Measurements from ENCODE around the gene SYNE3.

The SYNE3 gene

GRCh38 chr14:95488376-95489213, 27.9 kb downstream of the SYNE3 start:
- no peak for DNase-seq

DNA sequence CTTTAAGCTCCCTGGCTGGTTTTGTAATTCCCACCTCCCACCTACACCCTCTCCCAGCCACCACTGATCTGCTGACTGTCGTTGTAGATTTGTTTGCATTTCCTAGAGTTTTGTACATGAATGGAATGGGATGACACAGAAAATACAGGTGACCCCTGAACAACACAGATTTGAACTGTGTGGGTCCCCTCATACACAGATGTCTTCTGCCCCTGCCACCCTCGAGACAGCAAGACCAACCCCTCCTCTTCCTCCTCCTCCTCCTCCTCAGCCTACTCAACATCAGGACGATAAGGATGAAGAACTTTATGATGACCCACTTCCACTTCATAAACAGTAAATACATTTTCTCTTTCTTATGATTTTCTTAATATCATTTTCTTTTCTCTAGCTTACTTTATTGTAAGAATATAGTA, 28.8 kb downstream of the SYNE3 start:
- DNase-seq = no peak

GRCh38 chr14:95486875-95487668, 29.4 kb downstream of the SYNE3 start:
- DNase-seq = no peak

DNA sequence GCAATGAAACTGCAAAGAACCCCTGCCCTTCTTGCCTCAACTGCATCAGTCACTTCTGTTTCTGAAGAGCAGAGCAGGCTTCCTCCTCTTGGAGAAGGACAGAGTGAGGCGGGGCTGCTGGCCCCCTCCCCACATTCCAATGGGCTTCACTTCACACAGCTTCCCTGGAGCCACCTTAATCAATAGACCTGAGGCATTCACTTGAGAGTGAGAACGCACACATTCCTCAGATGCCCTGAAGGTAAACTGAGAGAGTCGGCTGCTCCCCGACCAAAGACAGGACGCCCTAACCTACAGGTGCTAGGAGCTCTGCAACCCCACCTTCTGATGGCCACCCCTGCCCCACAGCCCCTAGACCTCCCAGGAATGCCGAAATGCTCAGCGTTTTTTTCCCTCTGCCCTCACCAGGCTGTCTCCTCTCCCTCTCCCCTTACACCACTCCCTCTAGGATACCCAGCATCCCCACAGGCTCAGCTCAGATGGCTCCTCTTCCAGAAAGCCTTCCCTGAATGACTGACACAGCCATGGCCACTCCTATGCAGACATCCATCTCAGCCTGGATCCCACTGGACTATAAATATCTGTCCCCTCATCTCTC, 31.1 kb downstream of the SYNE3 start:
- DNase-seq = no peak

DNA sequence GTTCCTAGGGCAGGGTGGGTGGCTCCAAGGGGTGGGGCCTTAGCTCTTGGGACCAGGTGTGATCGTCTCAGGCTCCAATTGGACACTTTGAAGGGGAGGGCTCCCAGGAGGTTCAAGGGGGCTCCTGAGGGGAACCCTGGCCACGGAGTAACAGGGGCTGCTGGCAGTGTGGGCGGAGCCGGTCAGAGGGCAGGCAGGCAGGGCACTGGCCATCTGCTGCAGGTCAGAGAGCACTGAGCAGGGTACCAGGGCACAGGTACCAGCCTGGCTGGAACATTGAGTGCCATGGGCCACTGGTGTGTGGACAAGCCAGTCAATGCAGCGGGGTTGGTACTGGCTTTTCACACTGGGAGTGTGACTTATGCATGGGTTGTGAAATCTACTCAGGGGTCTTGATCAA, 32.2 kb downstream of the SYNE3 start:
- DNase-seq = no peak

DNA sequence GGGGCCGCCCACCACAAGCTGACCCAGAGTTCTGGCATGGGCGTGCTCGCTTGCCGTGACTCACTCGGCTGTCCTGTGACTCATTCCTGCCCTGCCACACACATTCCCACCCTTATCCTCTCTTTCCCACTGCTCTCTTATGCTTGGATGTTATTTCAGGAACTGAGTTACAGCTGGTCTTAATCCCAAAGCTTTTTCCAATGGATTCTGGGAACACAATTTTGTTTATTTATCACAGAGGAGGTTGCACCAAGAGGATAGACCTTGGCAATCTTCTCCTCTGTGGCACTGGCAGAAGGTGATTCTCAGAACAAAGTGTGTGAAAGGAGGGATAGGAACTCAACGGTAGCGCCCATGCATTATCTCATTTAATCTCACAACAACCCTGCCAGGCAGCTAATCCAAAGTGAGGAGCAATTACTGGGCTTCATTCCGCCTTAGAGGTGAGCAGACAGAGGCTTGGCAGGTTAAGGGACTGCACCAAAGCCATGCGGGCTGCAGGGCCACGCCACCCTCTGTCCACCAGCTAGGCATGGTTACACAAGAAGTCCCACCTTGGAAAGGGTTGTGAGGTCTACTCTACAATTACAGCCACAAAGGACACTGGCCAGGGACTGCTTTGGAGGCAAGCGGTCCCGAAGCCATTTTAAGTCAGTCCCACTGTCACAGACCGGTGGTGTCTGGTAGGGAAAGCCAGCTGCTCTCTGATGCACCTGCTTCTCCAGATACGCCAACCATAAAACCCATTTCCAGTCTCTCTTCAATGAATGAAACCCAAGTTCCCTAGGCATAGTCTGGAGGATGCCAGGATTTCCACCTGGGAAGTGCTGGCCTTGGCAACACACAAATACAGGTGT, 32.9 kb downstream of the SYNE3 start:
- DNase-seq = no peak

DNA sequence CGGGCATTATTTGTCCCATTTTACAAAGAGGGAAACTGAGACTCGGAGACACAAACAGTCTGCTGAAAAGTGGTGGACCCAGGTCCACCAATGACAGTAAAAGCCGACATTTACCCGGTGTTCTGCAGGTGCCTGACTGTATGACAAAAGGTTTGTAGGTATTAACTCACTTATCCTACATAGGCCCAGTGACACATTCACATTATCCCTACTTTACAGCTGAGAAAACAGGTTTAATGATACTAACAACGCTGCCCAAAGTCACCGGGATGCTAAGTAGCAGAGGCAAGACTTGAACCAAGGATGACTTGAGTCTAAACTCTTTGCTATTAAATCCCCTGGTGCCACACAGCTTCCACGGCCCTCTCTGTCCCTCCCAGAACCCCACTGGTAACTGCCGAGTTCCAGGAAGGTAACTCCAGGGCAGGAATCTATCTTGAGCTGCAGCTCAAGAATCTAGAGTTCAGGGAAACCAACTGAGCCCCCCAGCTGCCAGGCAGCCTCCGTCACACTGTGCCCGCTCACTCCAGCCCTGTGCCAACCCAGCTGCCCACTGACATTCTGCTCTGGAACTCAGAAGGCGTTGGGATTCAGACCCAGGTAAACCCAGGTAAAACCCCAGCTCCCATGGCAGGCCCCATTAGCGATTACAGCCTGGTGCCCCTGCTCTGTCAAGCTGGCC, 33.7 kb downstream of the SYNE3 start:
- DNase-seq = no peak

- DNase-seq = no peak
Observed at GRCh38 chr14:95481391-95482022, 34.9 kb downstream of the SYNE3 start.

DNA sequence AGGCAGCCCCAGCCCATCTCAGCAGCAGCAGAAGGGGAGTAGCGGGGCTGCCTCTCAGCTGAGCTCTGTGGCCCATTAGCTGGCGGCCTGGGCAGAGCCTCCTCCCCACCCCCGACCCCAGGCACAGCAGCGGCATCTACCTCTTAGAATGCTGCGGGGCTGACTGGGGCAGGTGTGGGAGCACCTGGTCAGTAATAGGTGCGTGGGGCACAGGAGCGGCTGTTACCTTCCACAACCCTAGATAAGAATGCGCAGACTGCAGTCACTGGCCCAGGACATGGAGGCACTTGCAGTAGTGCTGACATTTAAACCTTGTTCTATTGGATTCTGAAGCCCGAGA, 35.6 kb downstream of the SYNE3 start:
- no peak for DNase-seq

- DNase-seq = peak; percentile 36 to 41
Observed at GRCh38 chr14:95480109-95480886, 36.2 kb downstream of the SYNE3 start.

GRCh38 chr14:95479494-95479893, 37.0 kb downstream of the SYNE3 start:
- no peak for DNase-seq

- no peak for DNase-seq
Observed at GRCh38 chr14:95478818-95479217, 37.6 kb downstream of the SYNE3 start.

- DNase-seq = no peak
Observed at GRCh38 chr14:95478309-95478708, 38.1 kb downstream of the SYNE3 start.

- DNase-seq = no peak
Observed at GRCh38 chr14:95477411-95478269, 38.8 kb downstream of the SYNE3 start.

DNA sequence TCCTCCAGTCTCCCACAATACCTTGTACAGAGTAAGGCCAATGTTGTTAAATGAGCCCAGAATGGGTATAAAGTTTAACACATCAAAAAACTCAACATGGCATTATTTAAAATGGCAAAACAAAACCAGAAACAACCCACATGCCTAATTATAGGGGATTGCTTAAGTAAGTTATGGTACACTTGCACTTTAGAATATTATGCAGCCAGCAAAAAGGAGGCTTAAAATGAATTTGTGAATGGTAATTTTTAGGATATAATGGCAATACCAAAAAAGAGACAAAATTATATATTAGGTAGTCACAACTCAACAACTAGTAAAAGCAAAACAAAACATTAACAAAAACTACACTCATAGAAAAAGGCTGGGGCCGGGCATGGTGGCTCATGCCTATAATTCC, 39.7 kb downstream of the SYNE3 start:
- DNase-seq = no peak

DNA sequence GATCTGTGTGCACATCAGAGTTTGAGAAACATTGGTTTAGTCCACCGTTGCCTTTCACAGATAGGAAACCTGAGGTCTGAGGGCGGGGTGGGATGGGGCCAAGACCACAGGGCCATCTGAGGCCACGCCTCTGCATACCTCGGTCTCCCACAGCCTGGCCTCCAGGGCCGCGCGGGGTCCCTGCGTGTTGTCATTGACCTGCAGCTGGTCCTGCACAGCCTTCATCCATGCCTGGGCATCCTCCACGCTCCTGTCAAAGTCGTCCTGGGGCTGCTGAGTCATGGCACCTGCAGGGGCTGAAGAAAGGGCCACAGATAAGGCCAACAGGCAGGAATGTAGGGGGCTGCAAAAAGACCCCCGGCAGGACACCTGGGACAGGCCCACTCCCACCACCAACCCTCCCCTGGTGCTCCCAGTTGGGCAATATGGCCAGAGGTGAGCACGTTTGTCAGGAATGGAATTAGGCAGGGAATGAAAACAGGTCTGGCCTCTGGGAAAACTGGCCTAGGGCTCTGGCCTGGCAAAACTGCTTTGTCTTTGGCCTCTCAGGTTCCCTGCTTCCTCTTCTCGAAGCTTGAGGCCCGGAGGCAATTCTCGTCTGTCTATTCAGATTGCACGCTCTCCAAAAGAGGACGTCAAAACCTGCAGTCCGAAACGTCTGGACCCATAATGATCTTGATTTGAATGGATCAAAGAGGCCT, 40.8 kb downstream of the SYNE3 start:
- DNase-seq = no peak

GRCh38 chr14:95474941-95475340, 41.5 kb downstream of the SYNE3 start:
- no peak for DNase-seq

DNA sequence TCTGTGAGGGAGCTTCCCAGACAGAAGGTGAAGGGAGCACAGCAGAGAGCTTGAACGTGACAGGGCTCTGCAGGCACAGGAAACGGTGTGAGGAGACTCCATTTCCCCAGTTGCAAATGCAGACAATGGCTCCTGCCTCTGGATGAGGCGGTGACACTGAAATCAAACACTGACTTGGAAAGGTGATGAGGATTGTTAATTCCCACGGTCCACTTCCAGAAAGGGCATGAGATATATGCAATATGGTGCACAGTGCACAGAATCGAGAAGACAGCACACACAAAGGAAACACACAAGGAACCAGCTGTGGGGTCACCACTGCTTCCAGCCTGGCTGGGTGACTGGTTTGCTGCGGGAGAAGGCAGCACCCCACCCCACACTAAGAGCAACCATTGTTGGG, 42.0 kb downstream of the SYNE3 start:
- no peak for DNase-seq

DNA sequence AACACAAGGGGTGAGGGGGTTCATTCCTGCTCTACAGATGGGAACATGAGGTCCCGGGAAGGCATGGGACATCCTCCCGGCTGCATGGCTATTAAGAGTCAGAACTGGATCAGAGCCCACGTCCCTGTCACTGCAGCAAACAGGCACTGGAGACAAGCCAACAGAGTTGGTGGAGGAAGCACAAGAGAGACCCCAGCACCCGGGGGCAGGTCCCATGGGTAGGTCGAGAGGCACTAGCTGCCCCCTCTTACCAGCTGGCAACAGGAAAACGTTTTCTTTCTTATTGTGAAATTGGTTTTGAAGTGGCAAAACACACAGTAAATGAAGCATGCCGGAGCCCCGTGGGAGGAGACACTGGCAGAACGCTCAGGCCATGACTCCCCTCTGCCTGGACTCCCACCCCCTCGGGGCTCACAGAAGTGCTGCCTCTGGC, 43.6 kb downstream of the SYNE3 start:
- DNase-seq = no peak

All from stimulated activated CD4-positive, alpha-beta T cell treated with anti-CD3 and anti-CD28 coated beads, Interleukin-2, amount 100 ng/mL, for 24 hours (primary cell).